ENCODE results near the gene UNC5CL. TPM values are rescaled to one million over a fixed set of nuclear protein-coding genes. Genes with fewer than 3 reads are reported as not detected.
"Not testable (repeated sequence)": the region's sequence is repeated elsewhere in the genome, so short reads cannot be mapped to it uniquely, and the experiment has no call there.

The UNC5CL gene
- total and polyA plus RNA-seq, 3 experiments from 2014 or later = 0.40 to 1.8 (median 1.1) TPM

GRCh38 chr6:41022294-41022693 lies 16.7 kb downstream of the UNC5CL start:
- Mint-ChIP-seq H3K4me3 (no peak overlapping the region), H3K27ac (no peak overlapping the region), H3K36me3 (peaks cover 0 to 5% (median 0%) of the 10 kb centered on the region in 3 donors), H3K27me3 (peaks cover 2 to 3% of the 10 kb centered on the region in 2 donors), H3K4me1 (peaks cover 3 to 4% (median 4%) of the 10 kb centered on the region in 3 donors), H3K9me3 (no peaks in the 10 kb centered on the region)
- Histone ChIP-seq H3K4me1 (ENCODE audit: insufficient read depth, low read length) (peaks cover 2% of the 10 kb centered on the region), H3K9me3 (ENCODE audit: low read length) (no peaks in the 10 kb centered on the region), H3K27me3 (ENCODE audit: insufficient read depth, low read length, poor library complexity, severe bottlenecking) (no peaks in the 10 kb centered on the region), H3K36me3 (ENCODE audit: insufficient read depth, low read length) (no peaks in the 10 kb centered on the region), H3K27ac (ENCODE audit: low read depth, low read length) (no peak overlapping the region), H3K4me3 (ENCODE audit: low read length) (no peak overlapping the region)
- no peak for DNase-seq
- CTCF ChIA-PET = interaction anchor here (2.1 kb wide), 1 partner anchor 17 kb away, joined by 5 read pairs; the partner anchor contains the start of gene UNC5CL
- POLR2A ChIA-PET = no interaction called here

DNA sequence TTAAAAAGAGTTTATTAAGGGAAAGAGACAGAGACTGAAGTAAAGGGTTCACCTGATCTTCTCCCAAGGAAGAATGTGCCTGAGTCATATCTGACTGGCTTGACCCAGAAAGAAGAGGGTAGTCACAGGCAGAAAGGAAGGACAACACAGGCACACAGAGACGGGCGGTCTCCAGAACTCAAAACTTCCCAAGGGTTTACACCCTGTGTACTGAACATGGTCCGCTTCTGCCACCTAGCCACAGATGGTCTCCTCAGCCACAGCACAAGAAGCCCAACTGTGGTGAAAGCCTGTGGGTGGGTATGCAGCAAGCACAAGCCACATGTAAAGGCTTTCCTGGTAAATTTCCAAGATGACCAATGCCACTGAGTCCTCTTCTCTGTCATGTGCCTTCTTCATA lies 17.2 kb downstream of the UNC5CL start:
- H3K4me1 Mint-ChIP-seq = no peaks in the 10 kb centered on the region

DNA sequence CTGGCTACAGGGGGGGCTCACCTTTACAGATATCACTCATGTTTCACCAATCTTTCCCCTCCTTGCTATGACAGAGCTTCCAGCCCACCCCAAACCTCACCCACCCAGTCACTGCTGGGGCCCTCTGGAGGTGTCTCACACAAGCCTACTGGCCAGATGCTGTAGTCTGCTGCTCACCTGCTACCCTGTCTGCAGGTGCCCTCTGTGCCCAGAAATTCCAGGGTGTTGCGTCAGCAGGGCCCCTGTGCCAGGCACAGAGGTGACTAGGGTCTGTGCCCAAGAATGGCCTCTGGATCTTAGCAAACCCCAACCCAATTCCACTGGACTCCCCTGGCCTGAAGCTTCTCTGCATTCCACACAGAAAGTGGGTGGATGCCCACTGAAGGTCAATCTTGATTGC lies 21.4 kb downstream of the UNC5CL start:
- H3K9me3 ChIP-seq (ENCODE audit: low read length) = no peaks in the 10 kb centered on the region
- H3K27ac ChIP-seq (ENCODE audit: low read depth, low read length) = no peak overlapping the region

More for the DNA sequence above, 17.2 kb downstream of the UNC5CL start:
- H3K27me3 Mint-ChIP-seq = peaks cover 2 to 3% of the 10 kb centered on the region in 2 donors
- POLR2A ChIA-PET = no interaction called here
- H3K4me3 Mint-ChIP-seq = no peak overlapping the region
- H3K4me3 ChIP-seq (ENCODE audit: low read length) = no peak overlapping the region
- CTCF ChIA-PET = interaction anchor here (2.1 kb wide), 1 partner anchor 18 kb away, joined by 5 read pairs; the partner anchor contains the start of gene UNC5CL
- peaks cover 0 to 5% (median 0%) of the 10 kb centered on the region in 3 donors for H3K36me3 Mint-ChIP-seq
- H3K4me1 ChIP-seq (ENCODE audit: insufficient read depth, low read length) = no peaks in the 10 kb centered on the region
- H3K27ac Mint-ChIP-seq = no peak overlapping the region
- H3K9me3 Mint-ChIP-seq = no peaks in the 10 kb centered on the region
- H3K27ac ChIP-seq (ENCODE audit: low read depth, low read length) = no peak overlapping the region
- H3K9me3 ChIP-seq (ENCODE audit: low read length) = no peaks in the 10 kb centered on the region
- H3K27me3 ChIP-seq (ENCODE audit: insufficient read depth, low read length, poor library complexity, severe bottlenecking) = no peaks in the 10 kb centered on the region
- no peaks in the 10 kb centered on the region for H3K36me3 ChIP-seq (ENCODE audit: insufficient read depth, low read length)
- DNase-seq = no peak

DNA sequence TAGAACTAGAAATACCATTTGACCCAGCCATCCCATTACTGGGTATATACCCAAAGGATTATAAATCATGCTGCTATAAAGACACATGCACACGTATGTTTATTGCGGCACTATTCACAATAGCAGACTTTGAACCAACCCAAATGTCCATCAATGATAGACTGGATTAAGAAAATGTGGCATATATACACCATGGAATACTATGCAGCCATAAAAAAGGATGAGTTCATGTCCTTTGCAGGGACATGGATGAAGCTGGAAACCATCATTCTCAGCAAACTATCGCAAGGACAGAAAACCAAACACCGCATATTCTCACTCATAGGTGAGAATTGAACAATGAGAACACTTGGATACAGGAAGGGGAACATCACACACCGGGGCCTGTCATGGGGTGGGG lies 23.2 kb downstream of the UNC5CL start:
- POLR2A ChIA-PET; H3K4me1 Mint-ChIP-seq; H3K9me3 ChIP-seq (ENCODE audit: low read length); H3K27ac Mint-ChIP-seq; H3K27me3 Mint-ChIP-seq; DNase-seq; H3K9me3 Mint-ChIP-seq; H3K27me3 ChIP-seq (ENCODE audit: insufficient read depth, low read length, poor library complexity, severe bottlenecking); H3K36me3 ChIP-seq (ENCODE audit: insufficient read depth, low read length); H3K4me1 ChIP-seq (ENCODE audit: insufficient read depth, low read length); H3K4me3 ChIP-seq (ENCODE audit: low read length); H3K4me3 Mint-ChIP-seq; H3K27ac ChIP-seq (ENCODE audit: low read depth, low read length); CTCF ChIA-PET: not testable (repeated sequence)
- peaks cover 0 to 14% (median 0%) of the 10 kb centered on the region in 3 donors for H3K36me3 Mint-ChIP-seq

More for the DNA sequence above, 21.4 kb downstream of the UNC5CL start:
- Mint-ChIP-seq H3K4me3 (no peak overlapping the region), H3K9me3 (peaks cover 0 to 3% (median 0%) of the 10 kb centered on the region in 5 donors), H3K4me1 (no peaks in the 10 kb centered on the region), H3K36me3 (peaks cover 0 to 14% (median 0%) of the 10 kb centered on the region in 3 donors), H3K27ac (peak overlapping the region in 1 of 8 donors; percentile 2), H3K27me3 (peaks cover 3% of the 10 kb centered on the region in 2 donors)
- Histone ChIP-seq H3K36me3 (ENCODE audit: insufficient read depth, low read length) (no peaks in the 10 kb centered on the region), H3K27me3 (ENCODE audit: insufficient read depth, low read length, poor library complexity, severe bottlenecking) (no peaks in the 10 kb centered on the region), H3K4me1 (ENCODE audit: insufficient read depth, low read length) (no peaks in the 10 kb centered on the region), H3K4me3 (ENCODE audit: low read length) (no peak overlapping the region)
- CTCF ChIA-PET = interaction anchor here (3.8 kb wide), 1 partner anchor 10 kb away, joined by 23 read pairs; no protein-coding TSS in a partner anchor
- POLR2A ChIA-PET = no interaction called here
- DNase-seq = no peak

DNA sequence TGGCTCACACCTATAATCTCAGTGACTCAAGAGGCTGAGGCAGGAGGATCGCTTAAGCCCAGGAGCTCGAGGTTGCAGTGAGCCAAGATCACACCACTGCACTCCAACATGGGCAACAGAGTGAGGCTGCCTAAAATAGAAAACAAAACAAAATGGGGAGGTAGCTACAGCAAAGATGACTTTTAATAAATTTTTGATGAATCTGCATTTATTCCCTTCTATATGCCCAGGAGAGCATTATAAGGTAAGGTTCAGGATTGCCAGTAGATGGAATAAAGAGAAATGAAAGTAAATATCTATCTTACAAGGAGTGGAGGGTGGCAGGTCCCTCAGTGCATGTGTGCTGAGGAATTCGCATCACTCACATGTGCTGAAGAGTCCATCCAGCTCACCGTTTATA lies 24.2 kb downstream of the UNC5CL start:
- Mint-ChIP-seq H3K4me3 (no peak overlapping the region), H3K9me3 (peaks cover 0 to 3% (median 0%) of the 10 kb centered on the region in 5 donors), H3K4me1 (no peaks in the 10 kb centered on the region), H3K36me3 (peaks cover 0 to 14% (median 0%) of the 10 kb centered on the region in 3 donors), H3K27ac (no peak overlapping the region), H3K27me3 (peaks cover 6 to 7% of the 10 kb centered on the region in 2 donors)
- Histone ChIP-seq H3K27me3 (ENCODE audit: insufficient read depth, low read length, poor library complexity, severe bottlenecking) (no peaks in the 10 kb centered on the region), H3K36me3 (ENCODE audit: insufficient read depth, low read length) (no peaks in the 10 kb centered on the region), H3K4me3 (ENCODE audit: low read length) (no peak overlapping the region), H3K4me1 (ENCODE audit: insufficient read depth, low read length) (no peaks in the 10 kb centered on the region), H3K9me3 (ENCODE audit: low read length) (no peaks in the 10 kb centered on the region), H3K27ac (ENCODE audit: low read depth, low read length) (no peak overlapping the region)
- DNase-seq = no peak
- ChIA-PET CTCF (interaction anchor here (2.1 kb wide), 1 partner anchor 13 kb away, joined by 7 read pairs; no protein-coding TSS in a partner anchor), POLR2A (no interaction called here)

- H3K27ac ChIP-seq (ENCODE audit: low read depth, low read length) = no peak overlapping the region
- H3K4me1 ChIP-seq (ENCODE audit: insufficient read depth, low read length) = no peaks in the 10 kb centered on the region
- H3K27me3 Mint-ChIP-seq = peaks cover 6 to 7% of the 10 kb centered on the region in 2 donors
- H3K9me3 ChIP-seq (ENCODE audit: low read length) = no peaks in the 10 kb centered on the region
- no peaks in the 10 kb centered on the region for H3K27me3 ChIP-seq (ENCODE audit: insufficient read depth, low read length, poor library complexity, severe bottlenecking)
- peaks cover 0 to 3% (median 0%) of the 10 kb centered on the region in 5 donors for H3K9me3 Mint-ChIP-seq
- no peaks in the 10 kb centered on the region for H3K36me3 ChIP-seq (ENCODE audit: insufficient read depth, low read length)
- DNase-seq = no peak
- no peaks in the 10 kb centered on the region for H3K4me1 Mint-ChIP-seq
- no peak overlapping the region for H3K4me3 ChIP-seq (ENCODE audit: low read length)
- ChIA-PET CTCF (interaction anchor here (2.1 kb wide), 1 partner anchor 14 kb away, joined by 7 read pairs; no protein-coding TSS in a partner anchor), POLR2A (no interaction called here)
- H3K27ac Mint-ChIP-seq = no peak overlapping the region
- peaks cover 0 to 14% (median 0%) of the 10 kb centered on the region in 3 donors for H3K36me3 Mint-ChIP-seq
- no peak overlapping the region for H3K4me3 Mint-ChIP-seq
Observed at GRCh38 chr6:41013466-41014153, 25.4 kb downstream of the UNC5CL start.

GRCh38 chr6:41011673-41012072 lies 27.3 kb downstream of the UNC5CL start:
- no peaks in the 10 kb centered on the region for H3K4me1 Mint-ChIP-seq
- Histone ChIP-seq H3K27ac (ENCODE audit: low read depth, low read length) (no peak overlapping the region), H3K36me3 (ENCODE audit: insufficient read depth, low read length) (no peaks in the 10 kb centered on the region), H3K27me3 (ENCODE audit: insufficient read depth, low read length, poor library complexity, severe bottlenecking) (no peaks in the 10 kb centered on the region), H3K4me1 (ENCODE audit: insufficient read depth, low read length) (no peaks in the 10 kb centered on the region), H3K9me3 (ENCODE audit: low read length) (no peaks in the 10 kb centered on the region), H3K4me3 (ENCODE audit: low read length) (no peak overlapping the region)
- H3K9me3 Mint-ChIP-seq = peaks cover 0 to 3% (median 0%) of the 10 kb centered on the region in 5 donors
- DNase-seq = no peak
- no peak overlapping the region for H3K4me3 Mint-ChIP-seq
- CTCF ChIA-PET = interaction anchor here (2.2 kb wide), 1 partner anchor 17 kb away, joined by 10 read pairs; no protein-coding TSS in a partner anchor
- H3K27ac Mint-ChIP-seq = no peak overlapping the region
- POLR2A ChIA-PET = interaction anchor here (0.6 kb wide), 1 partner anchor 1227 kb away, joined by 6 read pairs; no protein-coding TSS in a partner anchor
- H3K27me3 Mint-ChIP-seq = peaks cover 6 to 7% of the 10 kb centered on the region in 2 donors
- peaks cover 0 to 8% (median 0%) of the 10 kb centered on the region in 3 donors for H3K36me3 Mint-ChIP-seq

DNA sequence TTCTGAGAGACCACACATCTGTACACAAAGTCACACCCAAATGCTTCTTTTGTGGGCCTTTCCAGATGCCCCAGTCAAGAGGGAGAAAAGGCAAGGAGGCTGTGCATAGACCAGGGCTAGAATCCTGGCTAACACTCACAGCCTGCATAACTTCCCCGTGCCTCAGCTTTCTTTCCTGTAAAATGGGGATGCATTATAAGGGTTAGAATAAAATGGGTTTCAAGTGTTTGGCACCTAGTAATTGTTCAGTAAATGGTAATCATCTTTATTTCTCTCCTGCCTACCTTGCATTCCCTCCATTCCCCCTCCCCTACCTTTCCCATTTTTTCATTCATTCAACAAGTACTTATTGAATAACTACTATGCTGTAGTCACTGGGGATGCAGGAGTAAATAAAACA lies 29.4 kb downstream of the UNC5CL start:
- DNase-seq = no peak
- Mint-ChIP-seq H3K36me3 (no peaks in the 10 kb centered on the region), H3K4me1 (no peaks in the 10 kb centered on the region), H3K27ac (no peak overlapping the region), H3K27me3 (peaks cover 7 to 12% of the 10 kb centered on the region in 2 donors), H3K9me3 (peaks cover 0 to 1% (median 0%) of the 10 kb centered on the region in 5 donors), H3K4me3 (no peak overlapping the region)
- ChIA-PET POLR2A (no interaction called here), CTCF (interaction anchor here (2.2 to 3.1 kb wide), 2 partner anchors 19 kb away, joined by 10 to 28 read pairs; no protein-coding TSS in a partner anchor)
- H3K4me3 ChIP-seq (ENCODE audit: low read length) = no peak overlapping the region
- no peaks in the 10 kb centered on the region for H3K4me1 ChIP-seq (ENCODE audit: insufficient read depth, low read length)
- no peak overlapping the region for H3K27ac ChIP-seq (ENCODE audit: low read depth, low read length)
- no peaks in the 10 kb centered on the region for H3K9me3 ChIP-seq (ENCODE audit: low read length)
- H3K36me3 ChIP-seq (ENCODE audit: insufficient read depth, low read length) = no peaks in the 10 kb centered on the region
- no peaks in the 10 kb centered on the region for H3K27me3 ChIP-seq (ENCODE audit: insufficient read depth, low read length, poor library complexity, severe bottlenecking)

Measured in CD8-positive, alpha-beta memory T cell (primary cell).